Keratinocyte (primary cell): ENCODE data around the gene SLC2A5. TPM values are rescaled to one million over a fixed set of nuclear protein-coding genes. Genes with fewer than 3 reads are reported as not detected.

Experiments
- DNase-seq: peaks from one replicate; pipeline ENCODE4 v3.0.0-alpha.2; 2011; ENCODE audit warnings: low read depth, missing footprints, low spot score
- FAIRE-seq: peaks from 2 replicates; lab custom pipeline; 2011; peaks lifted over from hg19 to GRCh38; lab: Jason Lieb, UNC
- H2AFZ ChIP-seq: 2 replicates; pipeline ENCODE4 v1.6.0; 2012; ENCODE audit warnings: low read length, control low read depth, inconsistent platforms; ENCODE audit not compliant: control insufficient read depth
- H3K27ac ChIP-seq: 2 replicates; pipeline ENCODE4 v1.5.1; 2011; ENCODE audit warnings: low read length; ENCODE audit not compliant: control insufficient read depth, insufficient read depth
- H3K27me3 ChIP-seq: 3 replicates; pipeline ENCODE4 v1.6.0; 2011; ENCODE audit warnings: low read length; ENCODE audit not compliant: control insufficient read depth, insufficient read depth; ENCODE audit errors: extremely low read depth
- H3K36me3 ChIP-seq, 2 experiments: 2 replicates in 1 of 2; 3 replicates in 1 of 2; pipeline ENCODE4 v1.5.1; 2011; ENCODE audit warnings: low read length in 2 of 2, mild to moderate bottlenecking in 1 of 2; ENCODE audit not compliant: control insufficient read depth in 2 of 2, insufficient read depth in 2 of 2; ENCODE audit errors: extremely low read depth in 1 of 2
- H3K4me1 ChIP-seq: 3 replicates; pipeline ENCODE4 v1.5.1; 2011; ENCODE audit warnings: low read length; ENCODE audit not compliant: control insufficient read depth, insufficient read depth; ENCODE audit errors: extremely low read depth
- H3K4me2 ChIP-seq: 3 replicates; pipeline ENCODE4 v1.6.0; 2011; ENCODE audit warnings: low read depth, low read length; ENCODE audit not compliant: control insufficient read depth, insufficient read depth; ENCODE audit errors: extremely low read depth
- H3K4me3 ChIP-seq, 3 experiments: fragments of 200-600 bp in 1 of 3; sonication (generic) in 1 of 3; 2 replicates in 2 of 3; 3 replicates in 1 of 3; pipeline ENCODE4 v1.5.1; 2011 to 2016; ENCODE audit warnings: low read length in 3 of 3, mild to moderate bottlenecking in 3 of 3, control low read depth in 2 of 3, inconsistent platforms in 1 of 3, low read depth in 1 of 3, mixed read lengths in 1 of 3, mixed run types in 1 of 3, moderate library complexity in 1 of 3; ENCODE audit not compliant: control insufficient read depth in 2 of 3, insufficient read depth in 2 of 3; ENCODE audit errors: extremely low read depth in 1 of 3
- H3K79me2 ChIP-seq: 2 replicates; pipeline ENCODE4 v1.6.0; 2012; ENCODE audit warnings: low read length; ENCODE audit not compliant: control insufficient read depth, insufficient read depth
- H3K9ac ChIP-seq: 3 replicates; pipeline ENCODE4 v1.6.0; 2011; ENCODE audit warnings: low read length; ENCODE audit not compliant: control insufficient read depth, insufficient read depth; ENCODE audit errors: extremely low read depth
- H3K9me1 ChIP-seq: 3 replicates; pipeline ENCODE4 v1.6.0; 2011; ENCODE audit warnings: low read length; ENCODE audit not compliant: control insufficient read depth, insufficient read depth; ENCODE audit errors: extremely low read depth
- H3K9me3 ChIP-seq: 2 replicates; pipeline ENCODE4 v1.5.1; 2012; ENCODE audit warnings: low read depth, low read length; ENCODE audit not compliant: control insufficient read depth
- H4K20me1 ChIP-seq: 3 replicates; pipeline ENCODE4 v1.6.0; 2011; ENCODE audit warnings: low read length; ENCODE audit not compliant: control insufficient read depth, insufficient read depth; ENCODE audit errors: extremely low read depth
- CTCF ChIP-seq, 3 experiments: IDR thresholded peaks in 1 of 3; conservative IDR thresholded peaks in 1 of 3; optimal IDR thresholded peaks in 1 of 3; 2 replicates in 2 of 3; 3 replicates in 1 of 3; pipeline versions ENCODE3 to v1.5.1; 2011; ENCODE audit warnings: low read length in 3 of 3, mild to moderate bottlenecking in 3 of 3, moderate library complexity in 2 of 3, control low read depth in 1 of 3, inconsistent platforms in 1 of 3; ENCODE audit not compliant: insufficient read depth in 2 of 3; ENCODE audit errors: extremely low read depth in 1 of 3
- EZH2 ChIP-seq: IDR thresholded peaks from one replicate; pipeline ENCODE4 v1.6.1; 2012; ENCODE audit warnings: inconsistent platforms, mild to moderate bottlenecking, low read length, moderate library complexity
- dilution Hi-C: fragments of 300-500 bp; cut with MboI; formaldehyde crosslinking; loops from one replicate; pipeline ENCODE4 v1.7.0; 2020; ENCODE audit warnings: low sequenced_read_pairs; ENCODE audit not compliant: extremely low pct_ligation_motif_present
- polyA plus RNA-seq, 5 experiments: library from polyadenylated mRNA; depleted of rRNA in 3 of 5; stranded (reverse) in 3 of 5; stranded (forward) in 1 of 5; unstranded in 1 of 5; fragments of >200 nt; gene quantifications; 1 replicate in 1 of 5; 2 replicates in 3 of 5; 3 replicates in 1 of 5; pipeline versions ENCODE4 v1.2.1 to v1.2.3, GENCODE V29; 2011 to 2012; ENCODE audit warnings: missing spikeins in 2 of 5, low read depth in 1 of 5, low replicate concordance in 1 of 5

SLC2A5 gene
- polyA plus RNA-seq, 1 donor (not counting 4 experiments of a cell fraction or from before 2014, with no cell fraction given): 0.77 TPM

GRCh38 chr1:9048551-9048950 lies 20.9 kb downstream of the SLC2A5 start:
- dilution Hi-C loops: no loop called here

GRCh38 chr1:9047019-9047418 lies 22.4 kb downstream of the SLC2A5 start:
- no peaks in the 10 kb centered on the region for H3K9me3 ChIP-seq
- peaks cover 9% of the 10 kb centered on the region for H3K27me3 ChIP-seq
- TF ChIP-seq CTCF (optimal IDR thresholded peaks at IDR 0.05 in 1 of 3, IDR thresholded peaks at IDR 0.05 in 1 of 3, conservative IDR thresholded peaks at IDR 0.05 in 1 of 3; ENCODE audit: extremely low read depth in 1 of 3, insufficient read depth in 2 of 3, low read length in 3 of 3) (no peak), EZH2 (no peak)
- H4K20me1 ChIP-seq: no peaks in the 10 kb centered on the region
- no peak overlapping the region for H2AFZ ChIP-seq
- no peaks in the 10 kb centered on the region for H3K4me1 ChIP-seq
- H3K36me3 ChIP-seq: no peaks in the 10 kb centered on the region
- DNase-seq (no peak), FAIRE-seq (no peak)
- no peak overlapping the region for H3K4me3 ChIP-seq
- H3K27ac ChIP-seq: no peak overlapping the region
- no peaks in the 10 kb centered on the region for H3K79me2 ChIP-seq
- dilution Hi-C loops: no loop called here
- no peak overlapping the region for H3K9ac ChIP-seq
- H3K4me2 ChIP-seq: no peak overlapping the region
- no peaks in the 10 kb centered on the region for H3K9me1 ChIP-seq

More at GRCh38 chr1:9048551-9048950, 20.9 kb downstream of the SLC2A5 start:
- no peak overlapping the region for H3K9ac ChIP-seq
- H3K9me1 ChIP-seq: no peaks in the 10 kb centered on the region
- TF ChIP-seq CTCF (optimal IDR thresholded peaks at IDR 0.05 in 1 of 3, IDR thresholded peaks at IDR 0.05 in 1 of 3, conservative IDR thresholded peaks at IDR 0.05 in 1 of 3; ENCODE audit: extremely low read depth in 1 of 3, insufficient read depth in 2 of 3, low read length in 3 of 3) (no peak), EZH2 (no peak)
- FAIRE-seq (no peak), DNase-seq (no peak)
- H4K20me1 ChIP-seq: no peaks in the 10 kb centered on the region
- no peak overlapping the region for H2AFZ ChIP-seq
- no peaks in the 10 kb centered on the region for H3K9me3 ChIP-seq
- H3K79me2 ChIP-seq: no peaks in the 10 kb centered on the region
- H3K4me2 ChIP-seq: no peak overlapping the region
- no peaks in the 10 kb centered on the region for H3K4me1 ChIP-seq
- H3K4me3 ChIP-seq: no peak overlapping the region
- H3K36me3 ChIP-seq: no peaks in the 10 kb centered on the region
- peaks cover 9% of the 10 kb centered on the region for H3K27me3 ChIP-seq
- no peak overlapping the region for H3K27ac ChIP-seq
